Left colon (tissue), 2 donors: ENCODE data around the gene NID1. TPM values are rescaled to one million over a fixed set of nuclear protein-coding genes. Genes with fewer than 3 reads are reported as not detected.
A peak's percentile ranks its signal among the peaks of the same experiment; 100 is the strongest.
"Not testable (repeated sequence)": the region's sequence is repeated elsewhere in the genome, so short reads cannot be mapped to it uniquely, and the experiment has no call there.

Experiments used
- ATAC-seq: fragments of 200-7000 bp; cut with Tn5 transposase; one replicate; pipeline ENCODE4 v1.9.1; 2020; ENCODE audit warnings: mild to moderate bottlenecking, moderate library complexity
- DNase-seq, 2 donors: peaks; one replicate each; pipeline ENCODE4 v3.0.0-alpha.2; 2020
- intact Hi-C, 2 donors: fragments of 100-400 bp; cut with DNase I in 1 of 2; cut with micrococcal nuclease in 1 of 2; formaldehyde crosslinking; loops; one replicate each; pipeline versions ENCODE4 v1.11.2 to v1.14.0; 2022; cut with DNase I, micrococcal nuclease
- total RNA-seq, 2 donors: library from RNA; stranded (reverse); fragmentation: NEBNext Ultra II Directional; extraction: Animal tissue kit (Norgen Biotek cat#: 25700); gene quantifications; one replicate each; pipeline ENCODE4 v1.2.1, GENCODE V29; 2021
- donor health status: DM: no; HTN: no; CAD: no.
- donor health status: DM: yes; HTN: yes; CAD: no.

The NID1 gene
- total RNA-seq, 2 donors from 2014 or later = 12.1 to 24.6 TPM

GRCh38 chr1:236013330-236013729, 51.6 kb downstream of the NID1 start:
- DNase-seq (no peak), ATAC-seq (no peak)
- intact Hi-C loops = no loop called here

DNA sequence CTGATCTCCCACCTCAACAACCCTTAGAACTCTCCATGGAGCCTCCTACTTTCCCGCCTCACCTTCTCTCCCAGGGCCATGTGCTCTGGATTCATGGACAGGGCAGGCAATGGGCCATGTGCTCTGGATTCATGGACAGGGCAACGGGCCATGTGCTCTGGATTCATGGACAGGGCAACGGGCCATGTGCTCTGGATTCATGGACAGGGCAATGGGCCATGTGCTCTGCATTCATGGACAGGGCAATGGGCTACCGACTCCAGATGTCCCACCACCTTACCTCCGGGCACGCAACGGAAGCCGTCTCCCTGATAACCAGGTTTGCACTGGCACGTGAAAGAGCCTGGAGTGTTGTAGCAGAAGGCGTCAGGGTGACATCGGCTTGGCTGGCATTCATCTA, 53.2 kb downstream of the NID1 start:
- DNase-seq (no peak), ATAC-seq (no peak)
- intact Hi-C loops = no loop called here

- intact Hi-C loops = no loop called here
- no peak for DNase-seq
- no peak for ATAC-seq
These were observed 54.4 kb downstream of the NID1 start for GRCh38 chr1:236010443-236010842.

GRCh38 chr1:236009857-236010256, 55.0 kb downstream of the NID1 start:
- ATAC-seq (no peak), DNase-seq (no peak)
- intact Hi-C loops = no loop called here

GRCh38 chr1:236009191-236009590, 55.7 kb downstream of the NID1 start:
- DNase-seq (no peak), ATAC-seq (no peak)
- intact Hi-C loops = no loop called here

DNA sequence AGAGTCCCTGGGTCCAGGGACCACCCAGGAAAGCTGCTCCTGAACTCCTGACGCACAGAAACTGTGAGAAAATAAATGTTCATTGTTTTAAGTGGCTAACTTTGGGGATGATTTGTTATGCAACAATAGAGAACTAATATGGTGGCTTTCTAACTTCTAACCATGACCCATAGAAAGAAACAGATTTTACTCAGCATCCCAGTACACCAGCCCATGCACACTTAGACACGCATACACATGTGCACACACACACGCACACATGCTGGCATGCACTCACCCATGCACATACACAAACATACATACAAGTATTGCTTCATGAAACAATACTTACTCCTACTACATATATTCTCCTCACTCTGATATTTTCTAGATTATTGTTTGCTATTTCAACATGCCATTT, 57.1 kb downstream of the NID1 start:
- intact Hi-C loops = no loop called here
- ATAC-seq (no peak), DNase-seq (no peak)

- intact Hi-C loops, ATAC-seq, DNase-seq: not testable (repeated sequence)
These were observed 61.8 kb downstream of the NID1 start for GRCh38 chr1:236003058-236003457.

GRCh38 chr1:236002572-236002971, 62.3 kb downstream of the NID1 start:
- ATAC-seq (no peak), DNase-seq (no peak)
- intact Hi-C loops = no loop called here

DNA sequence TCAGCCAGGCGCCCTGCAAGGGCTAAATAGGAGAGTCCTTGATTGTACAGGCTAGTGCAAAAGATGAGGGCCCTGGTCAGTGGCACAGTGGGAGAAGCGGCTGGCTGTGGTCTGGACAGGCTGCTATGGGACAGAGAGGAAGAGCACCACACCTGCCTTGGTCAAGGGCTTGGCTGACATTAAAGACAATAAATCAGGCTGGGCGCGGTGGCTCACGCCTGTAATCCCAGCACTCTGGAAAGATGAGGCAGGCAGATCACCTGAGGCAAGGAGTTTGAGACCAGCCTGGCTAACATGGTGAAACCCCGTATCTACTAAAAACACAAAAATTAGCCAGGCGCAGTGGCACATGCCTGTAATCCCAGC, 62.9 kb downstream of the NID1 start:
- intact Hi-C loops = no loop called here
- DNase-seq = peak in 1 of 2 donors; percentile 45

GRCh38 chr1:236000781-236001180, 64.1 kb downstream of the NID1 start:
- ATAC-seq (no peak), DNase-seq (no peak)
- intact Hi-C loops = no loop called here

More for the DNA sequence above, 62.9 kb downstream of the NID1 start:
- peak; percentile 77 for ATAC-seq

DNA sequence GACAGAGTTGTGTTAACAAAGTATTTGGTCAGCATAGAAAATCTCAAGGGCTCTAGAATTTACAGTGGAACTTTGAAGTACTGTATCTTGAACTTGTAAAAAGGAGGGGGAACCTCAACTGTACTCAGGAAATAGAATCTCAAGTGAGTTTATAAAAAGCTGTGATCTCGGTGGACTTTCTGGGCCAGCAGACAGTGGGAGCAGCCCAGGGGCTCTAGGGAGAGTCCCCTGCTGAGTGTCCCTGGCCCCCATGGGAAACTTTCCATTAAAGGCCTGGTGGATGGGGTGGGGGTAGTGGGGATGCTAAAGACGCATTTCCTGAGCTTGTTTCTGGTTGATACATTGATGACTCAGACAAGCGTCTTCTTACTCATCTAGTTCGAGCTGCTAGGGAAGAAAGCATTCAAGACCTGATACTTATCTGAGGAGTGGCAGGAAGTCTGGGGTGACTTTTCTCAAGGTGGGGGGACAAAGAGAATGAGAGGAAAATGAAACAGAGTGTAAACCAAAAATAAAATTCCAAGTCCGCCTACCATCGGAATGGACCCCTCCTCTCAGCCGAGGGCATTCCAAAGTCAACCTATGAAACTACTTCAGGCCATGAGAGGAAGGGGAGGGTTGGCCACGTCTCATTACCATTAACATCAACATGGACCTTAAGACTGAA, 65.5 kb downstream of the NID1 start:
- ATAC-seq = no peak
- no peak for DNase-seq

GRCh38 chr1:235998812-235999211, 66.1 kb downstream of the NID1 start:
- intact Hi-C loops = no loop called here
- ATAC-seq (no peak), DNase-seq (no peak)

More for the DNA sequence above, 65.5 kb downstream of the NID1 start:
- intact Hi-C loops = no loop called here

DNA sequence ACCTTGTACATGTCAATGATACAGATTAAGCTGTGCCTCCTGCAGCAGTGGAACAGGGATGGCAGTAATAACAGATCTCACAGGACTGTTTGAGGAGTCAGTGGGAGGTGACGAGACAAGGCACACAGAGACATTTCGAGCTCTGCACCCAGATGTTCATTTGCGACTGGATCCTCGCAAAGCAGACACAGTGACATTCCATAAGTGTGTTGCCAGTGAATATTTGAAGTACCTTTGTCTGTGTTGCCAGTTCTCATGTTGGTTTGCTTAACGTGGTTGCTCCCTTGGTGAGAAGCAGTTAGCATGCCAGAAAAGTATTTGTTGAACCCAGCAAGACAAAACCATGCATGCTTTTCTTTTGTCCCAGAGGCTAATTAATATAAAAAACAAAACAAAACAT, 67.0 kb downstream of the NID1 start:
- ATAC-seq (no peak), DNase-seq (no peak)
- intact Hi-C loops = no loop called here

- ATAC-seq (no peak), DNase-seq (no peak)
- intact Hi-C loops = no loop called here
These were observed 67.8 kb downstream of the NID1 start for GRCh38 chr1:235997049-235997448.

DNA sequence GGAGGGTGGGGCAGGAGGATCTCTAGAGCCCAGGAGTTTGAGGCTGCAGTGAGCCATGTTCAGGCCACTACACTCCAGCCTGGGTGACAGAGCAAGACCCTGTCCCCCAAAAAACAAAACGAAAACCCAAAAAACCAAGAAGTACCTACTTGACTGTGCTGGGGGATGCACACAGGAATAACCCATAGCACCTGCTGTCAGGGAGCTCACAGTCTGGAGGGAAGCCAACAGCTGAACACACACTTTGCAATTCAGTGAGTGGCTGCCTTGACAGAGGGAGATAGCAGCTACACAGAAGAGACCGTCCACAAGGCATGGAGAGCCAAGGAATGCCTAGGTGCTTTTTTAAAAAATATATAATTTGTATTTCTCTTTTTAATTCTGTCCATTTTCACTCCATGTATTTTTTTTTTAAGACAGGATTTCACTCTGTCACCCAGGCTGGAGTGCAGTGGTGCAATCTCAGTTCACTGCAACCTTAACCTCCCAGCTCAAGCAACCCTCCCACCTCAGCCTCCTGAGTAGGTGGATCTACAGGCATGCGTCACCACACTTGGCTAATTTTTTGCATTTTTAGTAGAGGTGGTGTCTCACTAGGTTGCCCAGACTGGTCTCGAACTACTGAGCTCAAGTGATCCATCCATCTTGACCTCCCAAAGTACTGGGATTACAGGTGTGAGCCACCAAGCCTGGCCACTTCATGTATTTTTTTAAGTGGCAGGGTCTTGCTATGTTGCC, 68.7 kb downstream of the NID1 start:
- DNase-seq = no peak
- ATAC-seq = no peak
- intact Hi-C loops = no loop called here

DNA sequence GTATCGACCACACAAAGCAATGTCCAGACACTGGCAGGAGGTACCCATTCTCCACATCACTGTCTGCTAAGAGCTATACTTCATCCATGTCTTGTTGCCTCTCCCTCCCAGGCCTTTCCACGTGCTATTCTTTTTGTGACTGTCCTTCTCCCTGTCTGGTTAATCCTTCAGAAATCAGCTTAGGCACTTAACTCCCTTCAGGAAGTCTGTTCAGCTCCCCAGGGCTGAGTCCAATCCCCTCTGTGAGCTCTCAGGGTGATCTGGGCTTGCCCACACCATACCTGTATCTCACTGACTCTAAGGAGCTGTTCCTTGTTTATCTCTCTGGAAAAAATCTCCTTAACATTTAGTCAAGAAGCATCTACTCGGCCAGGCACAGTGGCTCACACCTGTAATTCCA, 69.4 kb downstream of the NID1 start:
- DNase-seq (no peak), ATAC-seq (no peak)
- intact Hi-C loops = no loop called here

GRCh38 chr1:235993652-235994051, 71.2 kb downstream of the NID1 start:
- intact Hi-C loops = no loop called here
- DNase-seq (no peak), ATAC-seq (no peak)

DNA sequence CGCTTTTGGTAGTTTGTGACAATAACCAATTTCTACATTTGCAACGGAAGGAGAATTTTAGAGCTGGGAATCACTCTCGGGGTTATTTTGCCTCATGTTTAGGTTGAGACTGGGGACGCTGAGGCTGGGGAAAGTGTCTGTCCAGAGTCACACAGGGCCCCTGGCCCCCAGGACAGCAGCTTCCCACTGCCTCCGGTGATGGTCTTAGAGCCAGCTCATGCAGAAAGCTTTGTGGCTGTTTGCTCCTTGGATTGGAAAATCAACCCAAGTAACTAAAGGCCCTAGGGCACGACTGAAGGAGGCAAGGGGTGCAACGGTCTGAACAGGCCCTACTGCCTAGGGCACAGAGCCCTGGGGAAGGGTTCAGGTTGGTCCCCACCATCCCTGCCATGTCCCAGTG, 72.0 kb downstream of the NID1 start:
- no peak for ATAC-seq
- intact Hi-C loops = no loop called here
- DNase-seq = no peak

GRCh38 chr1:235992346-235992745, 72.5 kb downstream of the NID1 start:
- intact Hi-C loops = no loop called here
- no peak for DNase-seq
- ATAC-seq = no peak

GRCh38 chr1:235990330-235990795, 74.5 kb downstream of the NID1 start:
- no peak for ATAC-seq
- DNase-seq = no peak
- intact Hi-C loops = no loop called here

DNA sequence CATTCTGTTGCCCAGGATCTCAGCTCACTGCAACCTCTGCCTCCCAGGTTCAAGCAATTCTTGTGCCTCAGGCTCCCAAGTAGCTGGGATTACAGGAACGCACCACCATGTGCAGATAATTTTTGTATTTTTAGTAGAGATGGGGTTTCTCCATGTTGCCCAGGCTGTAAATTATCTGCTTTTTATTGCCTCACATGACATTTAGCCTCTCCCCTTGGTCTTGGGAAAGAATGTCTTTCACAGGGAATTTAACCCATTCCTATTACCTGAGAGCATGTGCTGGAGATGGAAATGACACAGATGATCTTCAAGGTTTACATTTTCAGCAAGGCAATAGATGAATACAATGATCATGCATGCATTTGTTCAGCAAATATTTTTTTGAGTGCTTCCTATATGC, 75.8 kb downstream of the NID1 start:
- intact Hi-C loops = no loop called here
- no peak for ATAC-seq
- DNase-seq = no peak
